ENCODE measurements around the gene ZER1.

Gene ZER1

DNA sequence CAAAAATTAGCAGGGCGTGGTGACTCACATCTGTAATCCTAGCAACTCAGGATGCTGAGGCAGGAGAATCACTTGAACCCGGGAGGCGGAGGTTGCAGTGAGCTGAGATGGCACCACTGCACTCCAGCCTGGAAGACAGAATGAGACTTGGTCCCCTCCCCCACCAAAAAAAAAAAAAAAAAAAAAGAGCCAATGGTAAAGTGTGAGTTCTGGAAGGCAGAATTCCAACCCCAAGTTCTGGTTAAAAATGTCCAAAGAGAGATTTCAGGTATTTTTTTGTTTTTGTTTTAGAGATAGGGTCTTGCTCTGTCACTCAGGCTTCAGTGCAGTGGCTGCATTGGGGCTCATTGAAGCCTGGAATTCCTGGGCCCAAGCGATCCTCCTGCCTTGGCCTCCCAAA is 84.3 kb downstream of the ZER1 start:
- Histone ChIP-seq H3K36me3 (ENCODE audit: insufficient read depth, insufficient read length, low read length) (peaks cover 51% of the 10 kb centered on the region), H3K27me3 (ENCODE audit: insufficient read depth, insufficient read length) (no peaks in the 10 kb centered on the region), H3K9me3 (ENCODE audit: insufficient read depth, low read length) (no peaks in the 10 kb centered on the region), H3K9ac (ENCODE audit: insufficient read length, low read depth) (peak overlapping the region; percentile 63), H3K4me1 (ENCODE audit: insufficient read depth, insufficient read length) (peaks cover 12% of the 10 kb centered on the region), H3K4me3 (ENCODE audit: insufficient read length, low read depth) (no peak overlapping the region)
- TF ChIP-seq SUZ12 (IDR thresholded peaks at IDR 0.05; ENCODE audit: extremely low read depth, insufficient read depth, insufficient read length) (no peak), ZNF274 (IDR thresholded peaks at IDR 0.05; ENCODE audit: low read depth, low read length) (no peak), YY1 (IDR thresholded peaks at IDR 0.05; ENCODE audit: insufficient read depth, insufficient read length) (no peak)
- no peak for DNase-seq (ENCODE audit: low read depth, low spot score)

DNA sequence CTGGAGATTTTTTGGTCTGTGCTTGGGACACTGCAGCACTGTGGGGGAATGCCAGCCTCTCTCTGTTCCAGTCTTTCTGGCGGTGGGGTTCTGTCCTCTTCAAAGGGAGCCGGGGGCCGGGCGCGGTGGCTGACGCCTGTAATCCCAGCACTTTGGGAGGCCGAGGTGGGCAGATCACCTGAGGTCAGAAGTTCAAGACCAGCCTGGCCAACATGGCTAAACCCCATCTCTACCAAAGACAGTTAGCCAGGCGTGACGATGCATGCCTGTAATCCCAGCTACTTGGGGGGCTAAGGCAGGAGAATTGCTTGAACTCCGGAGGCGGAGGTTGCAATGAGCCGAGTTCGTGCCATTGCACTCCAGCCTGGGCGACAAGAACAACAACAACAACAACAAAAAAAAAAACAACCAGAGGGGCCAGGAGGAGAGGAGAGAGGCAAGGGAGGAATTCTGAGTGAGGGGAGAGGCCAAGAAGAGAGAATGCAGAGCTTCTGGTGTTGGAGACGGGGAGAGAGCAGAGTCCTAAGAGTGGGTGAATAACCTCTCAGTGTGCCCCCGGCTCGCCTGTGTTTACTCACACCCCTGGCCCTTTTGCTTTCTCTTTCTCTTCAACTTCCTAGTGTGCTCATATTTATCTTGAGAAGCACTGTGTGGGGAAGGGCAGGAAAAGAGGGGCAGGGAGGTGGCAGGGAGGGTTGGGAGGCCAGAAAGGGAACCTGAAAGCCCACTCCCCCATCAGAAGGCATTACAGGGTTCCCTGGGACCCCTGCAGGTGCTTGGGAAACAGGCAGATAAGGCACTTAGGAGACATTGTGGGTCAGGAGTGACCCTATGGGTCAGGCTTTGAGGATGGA is 85.9 kb downstream of the ZER1 start:
- Histone ChIP-seq H3K4me3 (ENCODE audit: insufficient read length, low read depth) (peak overlapping the region; percentile 89), H3K9ac (ENCODE audit: insufficient read length, low read depth) (peak overlapping the region; percentile 98), H3K27me3 (ENCODE audit: insufficient read depth, insufficient read length) (no peaks in the 10 kb centered on the region), H3K36me3 (ENCODE audit: insufficient read depth, insufficient read length, low read length) (peaks cover 35% of the 10 kb centered on the region), H3K9me3 (ENCODE audit: insufficient read depth, low read length) (no peaks in the 10 kb centered on the region), H3K4me1 (ENCODE audit: insufficient read depth, insufficient read length) (peaks cover 12% of the 10 kb centered on the region)
- DNase-seq (ENCODE audit: low read depth, low spot score) = no peak
- TF ChIP-seq YY1 (IDR thresholded peaks at IDR 0.05; ENCODE audit: insufficient read depth, insufficient read length) (no peak), SUZ12 (IDR thresholded peaks at IDR 0.05; ENCODE audit: extremely low read depth, insufficient read depth, insufficient read length) (no peak), ZNF274 (IDR thresholded peaks at IDR 0.05; ENCODE audit: low read depth, low read length) (no peak)

GRCh38 chr9:128684325-128685199 is 87.2 kb downstream of the ZER1 start:
- peak overlapping the region; percentile 98 for H3K9ac ChIP-seq (ENCODE audit: insufficient read length, low read depth)

GRCh38 chr9:128684065-128684324 is 87.7 kb downstream of the ZER1 start:
- Histone ChIP-seq H3K4me3 (ENCODE audit: insufficient read length, low read depth) (peak overlapping the region; percentile 89), H3K4me1 (ENCODE audit: insufficient read depth, insufficient read length) (peaks cover 12% of the 10 kb centered on the region), H3K9ac (ENCODE audit: insufficient read length, low read depth) (peak overlapping the region; percentile 98), H3K27me3 (ENCODE audit: insufficient read depth, insufficient read length) (no peaks in the 10 kb centered on the region), H3K36me3 (ENCODE audit: insufficient read depth, insufficient read length, low read length) (peaks cover 26% of the 10 kb centered on the region), H3K9me3 (ENCODE audit: insufficient read depth, low read length) (no peaks in the 10 kb centered on the region)
- TF ChIP-seq YY1 (IDR thresholded peaks at IDR 0.05; ENCODE audit: insufficient read depth, insufficient read length) (no peak), SUZ12 (IDR thresholded peaks at IDR 0.05; ENCODE audit: extremely low read depth, insufficient read depth, insufficient read length) (no peak), ZNF274 (IDR thresholded peaks at IDR 0.05; ENCODE audit: low read depth, low read length) (no peak)
- no peak for DNase-seq (ENCODE audit: low read depth, low spot score)

More at GRCh38 chr9:128684325-128685199, 87.2 kb downstream of the ZER1 start:
- Histone ChIP-seq H3K36me3 (ENCODE audit: insufficient read depth, insufficient read length, low read length) (peaks cover 26% of the 10 kb centered on the region), H3K4me1 (ENCODE audit: insufficient read depth, insufficient read length) (peaks cover 12% of the 10 kb centered on the region), H3K4me3 (ENCODE audit: insufficient read length, low read depth) (peak overlapping the region; percentile 89), H3K27me3 (ENCODE audit: insufficient read depth, insufficient read length) (no peaks in the 10 kb centered on the region), H3K9me3 (ENCODE audit: insufficient read depth, low read length) (no peaks in the 10 kb centered on the region)
- TF ChIP-seq SUZ12 (IDR thresholded peaks at IDR 0.05; ENCODE audit: extremely low read depth, insufficient read depth, insufficient read length) = no peak
- no peak for TF ChIP-seq YY1 (IDR thresholded peaks at IDR 0.05; ENCODE audit: insufficient read depth, insufficient read length)
- no peak for TF ChIP-seq ZNF274 (IDR thresholded peaks at IDR 0.05; ENCODE audit: low read depth, low read length)
- DNase-seq (ENCODE audit: low read depth, low spot score) = no peak

DNA sequence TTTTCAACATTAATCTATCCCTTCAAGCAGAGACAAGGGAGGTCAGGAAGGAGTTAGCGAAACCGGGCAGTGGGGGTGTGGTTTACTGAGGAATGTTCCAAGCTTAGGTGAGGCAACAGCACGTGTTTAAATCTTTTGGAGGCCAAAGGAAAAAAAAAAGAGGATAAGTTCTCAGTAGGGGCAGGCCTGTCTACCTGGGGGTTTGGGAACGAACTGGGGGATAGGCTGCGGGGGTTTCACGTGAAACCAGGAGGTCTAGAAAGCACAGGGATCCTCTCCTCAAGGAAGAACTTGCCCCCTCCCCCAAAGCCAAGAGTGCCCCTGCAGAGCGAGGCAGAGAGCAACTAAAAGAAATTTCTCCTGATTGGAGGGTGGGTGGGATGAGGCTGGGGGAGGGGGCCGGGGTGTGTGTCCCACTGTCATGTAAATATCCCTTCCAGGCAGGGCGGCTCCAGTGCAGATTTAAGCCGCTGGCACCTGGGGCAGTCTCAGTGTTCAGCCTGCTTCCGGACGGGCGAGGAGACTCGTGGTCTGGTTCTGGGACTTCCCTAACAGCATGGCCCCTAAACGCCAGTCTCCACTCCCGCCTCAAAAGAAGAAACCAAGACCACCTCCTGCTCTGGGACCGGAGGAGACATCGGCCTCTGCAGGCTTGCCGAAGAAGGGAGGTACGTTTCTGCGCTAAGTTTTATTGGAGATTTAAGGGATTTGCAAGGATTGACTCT is 88.2 kb downstream of the ZER1 start:
- peak; percentile 95 for DNase-seq (ENCODE audit: low read depth, low spot score)

More for the DNA sequence above, 88.2 kb downstream of the ZER1 start:
- peaks cover 12% of the 10 kb centered on the region for H3K4me1 ChIP-seq (ENCODE audit: insufficient read depth, insufficient read length)
- H3K9me3 ChIP-seq (ENCODE audit: insufficient read depth, low read length) = no peaks in the 10 kb centered on the region
- H3K9ac ChIP-seq (ENCODE audit: insufficient read length, low read depth) = peak overlapping the region; percentile 98
- peak overlapping the region; percentile 89 for H3K4me3 ChIP-seq (ENCODE audit: insufficient read length, low read depth)
- no peaks in the 10 kb centered on the region for H3K27me3 ChIP-seq (ENCODE audit: insufficient read depth, insufficient read length)
- peaks cover 26% of the 10 kb centered on the region for H3K36me3 ChIP-seq (ENCODE audit: insufficient read depth, insufficient read length, low read length)
- TF ChIP-seq YY1 (IDR thresholded peaks at IDR 0.05; ENCODE audit: insufficient read depth, insufficient read length) (no peak), ZNF274 (IDR thresholded peaks at IDR 0.05; ENCODE audit: low read depth, low read length) (no peak), SUZ12 (IDR thresholded peaks at IDR 0.05; ENCODE audit: extremely low read depth, insufficient read depth, insufficient read length) (no peak)

All from NT2/D1 (cell line).